ENCODE measurements around the gene APOA4. TPM values are rescaled to one million over a fixed set of nuclear protein-coding genes. Genes with fewer than 3 reads are reported as not detected.
"Not testable (repeated sequence)": the region's sequence is repeated elsewhere in the genome, so short reads cannot be mapped to it uniquely, and the experiment has no call there.

Gene APOA4
- total RNA-seq, 1 donor from 2014 or later = 0.56 TPM

GRCh38 chr11:116807601-116808261 lies 15.4 kb downstream of the APOA4 start:
- H3K36me3 Mint-ChIP-seq = no peaks in the 10 kb centered on the region
- H3K9me3 Mint-ChIP-seq = no peaks in the 10 kb centered on the region
- Histone ChIP-seq H3K9ac (no peak overlapping the region), H3K27ac (no peak overlapping the region), H3K4me2 (no peak overlapping the region), H3K36me3 (no peaks in the 10 kb centered on the region), H3K9me3 (ENCODE audit: low read depth) (no peaks in the 10 kb centered on the region), H3K4me3 (no peak overlapping the region), H4K20me1 (ENCODE audit: low read depth) (no peaks in the 10 kb centered on the region), H3K4me1 (no peaks in the 10 kb centered on the region), H3F3A (ENCODE audit: low read depth) (no peaks in the 10 kb centered on the region), H3K79me2 (ENCODE audit: low read depth) (no peaks in the 10 kb centered on the region), H3K27me3 (no peaks in the 10 kb centered on the region), H2AFZ (replicated peaks) (no peak overlapping the region)
- no peak overlapping the region for H3K27ac Mint-ChIP-seq
- TF ChIP-seq EZH2phosphoT487 (IDR thresholded peaks at IDR 0.05) (no peak), EZH2 (IDR thresholded peaks at IDR 0.05) (no peak), CTCF (IDR thresholded peaks at IDR 0.05) (no peak)
- no peak for DNase-seq (ENCODE audit: low spot score)
- H3K4me3 Mint-ChIP-seq = no peak overlapping the region
- H3K27me3 Mint-ChIP-seq (ENCODE audit: insufficient read depth, low read depth) = peaks cover 8% of the 10 kb centered on the region
- no peaks in the 10 kb centered on the region for H3K4me1 Mint-ChIP-seq

GRCh38 chr11:116804001-116804400 lies 19.1 kb downstream of the APOA4 start:
- TF ChIP-seq CTCF (IDR thresholded peaks at IDR 0.05) = no peak
- TF ChIP-seq EZH2 (IDR thresholded peaks at IDR 0.05) = no peak
- TF ChIP-seq EZH2phosphoT487 (IDR thresholded peaks at IDR 0.05) = no peak

GRCh38 chr11:116801662-116802061 lies 21.4 kb downstream of the APOA4 start:
- DNase-seq (ENCODE audit: low spot score); H3F3A ChIP-seq (ENCODE audit: low read depth); H3K36me3 Mint-ChIP-seq; H3K4me2 ChIP-seq; H3K27me3 ChIP-seq; H3K27ac Mint-ChIP-seq; H3K9me3 Mint-ChIP-seq; H3K9me3 ChIP-seq (ENCODE audit: low read depth); H3K4me1 Mint-ChIP-seq; H3K4me1 ChIP-seq; H3K27ac ChIP-seq; H4K20me1 ChIP-seq (ENCODE audit: low read depth); H3K79me2 ChIP-seq (ENCODE audit: low read depth); H3K9ac ChIP-seq; H3K27me3 Mint-ChIP-seq (ENCODE audit: insufficient read depth, low read depth); H3K4me3 Mint-ChIP-seq; H3K36me3 ChIP-seq; H3K4me3 ChIP-seq; H2AFZ ChIP-seq (replicated peaks): not testable (repeated sequence)

More at GRCh38 chr11:116804001-116804400, 19.1 kb downstream of the APOA4 start:
- Histone ChIP-seq H3K79me2 (ENCODE audit: low read depth) (no peaks in the 10 kb centered on the region), H3K9ac (no peak overlapping the region), H3K4me1 (no peaks in the 10 kb centered on the region), H3K9me3 (ENCODE audit: low read depth) (no peaks in the 10 kb centered on the region), H4K20me1 (ENCODE audit: low read depth) (no peaks in the 10 kb centered on the region), H3K27ac (no peak overlapping the region), H3K27me3 (no peaks in the 10 kb centered on the region), H3F3A (ENCODE audit: low read depth) (no peaks in the 10 kb centered on the region), H3K4me3 (no peak overlapping the region), H2AFZ (replicated peaks) (no peak overlapping the region), H3K4me2 (no peak overlapping the region), H3K36me3 (no peaks in the 10 kb centered on the region)
- peaks cover 6% of the 10 kb centered on the region for H3K27me3 Mint-ChIP-seq (ENCODE audit: insufficient read depth, low read depth)
- H3K4me3 Mint-ChIP-seq = no peak overlapping the region
- H3K9me3 Mint-ChIP-seq = no peaks in the 10 kb centered on the region
- H3K27ac Mint-ChIP-seq = no peak overlapping the region
- H3K4me1 Mint-ChIP-seq = no peaks in the 10 kb centered on the region
- DNase-seq (ENCODE audit: low spot score) = no peak
- no peaks in the 10 kb centered on the region for H3K36me3 Mint-ChIP-seq

- no peaks in the 10 kb centered on the region for H3K27me3 ChIP-seq
- no peak overlapping the region for H3K4me2 ChIP-seq
- no peaks in the 10 kb centered on the region for H3K36me3 ChIP-seq
- no peak overlapping the region for H3K27ac ChIP-seq
- Mint-ChIP-seq H3K36me3 (no peaks in the 10 kb centered on the region), H3K27me3 (ENCODE audit: insufficient read depth, low read depth) (no peaks in the 10 kb centered on the region), H3K4me3 (no peak overlapping the region), H3K4me1 (no peaks in the 10 kb centered on the region), H3K27ac (no peak overlapping the region), H3K9me3 (peaks cover 4% of the 10 kb centered on the region)
- H3K79me2 ChIP-seq (ENCODE audit: low read depth) = no peaks in the 10 kb centered on the region
- no peak overlapping the region for H3K4me3 ChIP-seq
- DNase-seq (ENCODE audit: low spot score) = no peak
- H2AFZ ChIP-seq (replicated peaks) = no peak overlapping the region
- H4K20me1 ChIP-seq (ENCODE audit: low read depth) = no peaks in the 10 kb centered on the region
- no peak overlapping the region for H3K9ac ChIP-seq
- no peaks in the 10 kb centered on the region for H3K4me1 ChIP-seq
- TF ChIP-seq EZH2 (IDR thresholded peaks at IDR 0.05) = no peak
- TF ChIP-seq CTCF (IDR thresholded peaks at IDR 0.05) = no peak
- TF ChIP-seq EZH2phosphoT487 (IDR thresholded peaks at IDR 0.05) = no peak
- no peaks in the 10 kb centered on the region for H3K9me3 ChIP-seq (ENCODE audit: low read depth)
- H3F3A ChIP-seq (ENCODE audit: low read depth) = no peaks in the 10 kb centered on the region
These were observed 22.5 kb downstream of the APOA4 start for GRCh38 chr11:116800610-116801009.
